HepG2 (cell line): ENCODE results near the gene IWS1. TPM values are rescaled to one million over a fixed set of nuclear protein-coding genes. Genes with fewer than 3 reads are reported as not detected.
A peak's percentile ranks its signal among the peaks of the same experiment; 100 is the strongest.

Experiments
- DNMT3B ChIP-seq: conservative IDR thresholded peaks from 2 replicates; pipeline ENCODE4 v1.6.1; 2016; ENCODE audit warnings: missing biosample characterization, control low read depth
- FOXC1 ChIP-seq: sonication (generic); formaldehyde crosslinking; IDR thresholded peaks from 2 replicates; pipeline ENCODE4 v1.8.0; 2022; ENCODE audit warnings: mild to moderate bottlenecking, missing genetic modification reagents, borderline replicate concordance
- HIVEP1 ChIP-seq: sonication (generic); formaldehyde crosslinking; IDR thresholded peaks from 2 replicates; pipeline ENCODE4 v1.4.0; 2020; ENCODE audit warnings: mild to moderate bottlenecking, missing genetic modification reagents
- XRCC5 ChIP-seq: fragments of 200-400 bp; formaldehyde crosslinking; optimal IDR thresholded peaks from 2 replicates; pipeline ENCODE3; 2017; ENCODE audit warnings: mild to moderate bottlenecking, low read length
- ZNF3 ChIP-seq: IDR thresholded peaks from 2 replicates; pipeline ENCODE4 v1.7.0; 2017; ENCODE audit warnings: inconsistent platforms
- polyA plus RNA-seq, 8 experiments: library from polyadenylated mRNA; depleted of rRNA in 3 of 8; stranded (reverse) in 7 of 8; unstranded in 1 of 8; fragments of >200 nt; fragmentation: Illumina TruSeq in 4 of 8; extraction: Trizol in 4 of 8; gene quantifications; 2 replicates each; pipeline versions ENCODE4 v1.2.1 to v1.2.3, GENCODE V29; 2011 to 2016; ENCODE audit warnings: low read depth in 4 of 8, missing spikeins in 1 of 8, mixed read lengths in 1 of 8; ENCODE audit not compliant: insufficient read depth in 1 of 8
- total RNA-seq, 5 experiments: library from RNA; depleted of rRNA; stranded (reverse); fragments of >200 nt; fragmentation: Illumina TruSeq; extraction: Trizol; gene quantifications; 2 replicates each; pipeline ENCODE4 v1.2.3, GENCODE V29; 2016; ENCODE audit warnings: low read depth in 1 of 5
- TF ChIP-seq, protein P1 (sequence below), 2 experiments: fragments of 450-650 bp in 1 of 2; sonication (generic) in 1 of 2; formaldehyde crosslinking in 1 of 2; IDR thresholded peaks; 2 replicates each; pipeline versions ENCODE4 v1.6.1 to v1.8.0; 2016 to 2022; ENCODE audit warnings: antibody characterized with exemption in 1 of 2, mild to moderate bottlenecking in 1 of 2, missing genetic modification reagents in 1 of 2
- TF ChIP-seq, protein P2 (sequence below): IDR thresholded peaks from 2 replicates; pipeline ENCODE4 v1.6.1; 2012; ENCODE audit warnings: inconsistent platforms
- TF ChIP-seq, protein P3 (sequence below): sonication (generic); formaldehyde crosslinking; IDR thresholded peaks from 2 replicates; pipeline ENCODE4 v1.5.0; 2020; ENCODE audit warnings: mild to moderate bottlenecking, missing genetic modification reagents
- TF ChIP-seq, protein P4 (sequence below): sonication (generic); formaldehyde crosslinking; IDR thresholded peaks from 2 replicates; pipeline ENCODE4 v1.5.0; 2020; ENCODE audit warnings: mild to moderate bottlenecking, missing genetic modification reagents, borderline replicate concordance

The IWS1 gene
- total and polyA plus RNA-seq, 2 of the 13 experiments (the other 11 are each of a cell fraction or from before 2014, with no cell fraction given): 28.9 to 62.3 TPM

DNA sequence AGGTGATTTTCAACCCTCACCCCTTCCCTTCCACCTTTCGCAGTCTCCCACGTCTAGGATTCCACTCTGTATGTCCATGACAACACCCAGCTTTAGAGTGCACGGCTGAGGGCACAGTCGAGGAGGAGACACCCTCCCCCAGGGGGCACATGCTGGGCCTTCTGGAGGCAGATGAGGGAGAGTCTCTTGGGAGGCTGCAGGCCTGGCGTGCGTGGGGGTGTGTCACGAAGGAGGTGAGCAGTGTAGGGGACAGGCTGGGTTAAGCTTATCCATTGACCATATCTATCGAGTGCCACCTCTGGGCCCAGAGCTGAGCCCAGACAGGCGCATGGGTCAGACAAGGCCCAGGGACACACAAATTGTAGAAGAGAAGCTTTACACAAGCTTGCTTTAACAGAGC is 89.2 kb downstream of the IWS1 start (continued):
- TF ChIP-seq, protein P1, sequence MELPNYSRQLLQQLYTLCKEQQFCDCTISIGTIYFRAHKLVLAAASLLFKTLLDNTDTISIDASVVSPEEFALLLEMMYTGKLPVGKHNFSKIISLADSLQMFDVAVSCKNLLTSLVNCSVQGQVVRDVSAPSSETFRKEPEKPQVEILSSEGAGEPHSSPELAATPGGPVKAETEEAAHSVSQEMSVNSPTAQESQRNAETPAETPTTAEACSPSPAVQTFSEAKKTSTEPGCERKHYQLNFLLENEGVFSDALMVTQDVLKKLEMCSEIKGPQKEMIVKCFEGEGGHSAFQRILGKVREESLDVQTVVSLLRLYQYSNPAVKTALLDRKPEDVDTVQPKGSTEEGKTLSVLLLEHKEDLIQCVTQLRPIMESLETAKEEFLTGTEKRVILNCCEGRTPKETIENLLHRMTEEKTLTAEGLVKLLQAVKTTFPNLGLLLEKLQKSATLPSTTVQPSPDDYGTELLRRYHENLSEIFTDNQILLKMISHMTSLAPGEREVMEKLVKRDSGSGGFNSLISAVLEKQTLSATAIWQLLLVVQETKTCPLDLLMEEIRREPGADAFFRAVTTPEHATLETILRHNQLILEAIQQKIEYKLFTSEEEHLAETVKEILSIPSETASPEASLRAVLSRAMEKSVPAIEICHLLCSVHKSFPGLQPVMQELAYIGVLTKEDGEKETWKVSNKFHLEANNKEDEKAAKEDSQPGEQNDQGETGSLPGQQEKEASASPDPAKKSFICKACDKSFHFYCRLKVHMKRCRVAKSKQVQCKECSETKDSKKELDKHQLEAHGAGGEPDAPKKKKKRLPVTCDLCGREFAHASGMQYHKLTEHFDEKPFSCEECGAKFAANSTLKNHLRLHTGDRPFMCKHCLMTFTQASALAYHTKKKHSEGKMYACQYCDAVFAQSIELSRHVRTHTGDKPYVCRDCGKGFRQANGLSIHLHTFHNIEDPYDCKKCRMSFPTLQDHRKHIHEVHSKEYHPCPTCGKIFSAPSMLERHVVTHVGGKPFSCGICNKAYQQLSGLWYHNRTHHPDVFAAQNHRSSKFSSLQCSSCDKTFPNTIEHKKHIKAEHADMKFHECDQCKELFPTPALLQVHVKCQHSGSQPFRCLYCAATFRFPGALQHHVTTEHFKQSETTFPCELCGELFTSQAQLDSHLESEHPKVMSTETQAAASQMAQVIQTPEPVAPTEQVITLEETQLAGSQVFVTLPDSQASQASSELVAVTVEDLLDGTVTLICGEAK (IDR thresholded peaks at IDR 0.05): no peak
- TF ChIP-seq, protein P1 (CRISPR knock-in tag; IDR thresholded peaks at IDR 0.05): 0 out of 2 replicates have a peak, but pooled peaks have one; percentile 25
- 0 out of 2 replicates have a peak, but pooled peaks have one; percentile 18 for TF ChIP-seq HIVEP1
- TF ChIP-seq ZNF3 (CRISPR knock-in tag): no peak
- no peak for TF ChIP-seq DNMT3B
- TF ChIP-seq XRCC5: no peak
- TF ChIP-seq, protein P2, sequence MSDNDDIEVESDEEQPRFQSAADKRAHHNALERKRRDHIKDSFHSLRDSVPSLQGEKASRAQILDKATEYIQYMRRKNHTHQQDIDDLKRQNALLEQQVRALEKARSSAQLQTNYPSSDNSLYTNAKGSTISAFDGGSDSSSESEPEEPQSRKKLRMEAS: peak; percentile 17; the same call in 1 of the 2 replicates
- TF ChIP-seq, protein P3, sequence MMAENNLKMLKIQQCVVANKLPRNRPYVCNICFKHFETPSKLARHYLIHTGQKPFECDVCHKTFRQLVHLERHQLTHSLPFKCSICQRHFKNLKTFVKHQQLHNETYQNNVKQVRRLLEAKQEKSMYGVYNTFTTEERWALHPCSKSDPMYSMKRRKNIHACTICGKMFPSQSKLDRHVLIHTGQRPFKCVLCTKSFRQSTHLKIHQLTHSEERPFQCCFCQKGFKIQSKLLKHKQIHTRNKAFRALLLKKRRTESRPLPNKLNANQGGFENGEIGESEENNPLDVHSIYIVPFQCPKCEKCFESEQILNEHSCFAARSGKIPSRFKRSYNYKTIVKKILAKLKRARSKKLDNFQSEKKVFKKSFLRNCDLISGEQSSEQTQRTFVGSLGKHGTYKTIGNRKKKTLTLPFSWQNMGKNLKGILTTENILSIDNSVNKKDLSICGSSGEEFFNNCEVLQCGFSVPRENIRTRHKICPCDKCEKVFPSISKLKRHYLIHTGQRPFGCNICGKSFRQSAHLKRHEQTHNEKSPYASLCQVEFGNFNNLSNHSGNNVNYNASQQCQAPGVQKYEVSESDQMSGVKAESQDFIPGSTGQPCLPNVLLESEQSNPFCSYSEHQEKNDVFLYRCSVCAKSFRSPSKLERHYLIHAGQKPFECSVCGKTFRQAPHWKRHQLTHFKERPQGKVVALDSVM (CRISPR knock-in tag): 0 out of 2 replicates have a peak, but pooled peaks have one; percentile 9
- TF ChIP-seq, protein P4, sequence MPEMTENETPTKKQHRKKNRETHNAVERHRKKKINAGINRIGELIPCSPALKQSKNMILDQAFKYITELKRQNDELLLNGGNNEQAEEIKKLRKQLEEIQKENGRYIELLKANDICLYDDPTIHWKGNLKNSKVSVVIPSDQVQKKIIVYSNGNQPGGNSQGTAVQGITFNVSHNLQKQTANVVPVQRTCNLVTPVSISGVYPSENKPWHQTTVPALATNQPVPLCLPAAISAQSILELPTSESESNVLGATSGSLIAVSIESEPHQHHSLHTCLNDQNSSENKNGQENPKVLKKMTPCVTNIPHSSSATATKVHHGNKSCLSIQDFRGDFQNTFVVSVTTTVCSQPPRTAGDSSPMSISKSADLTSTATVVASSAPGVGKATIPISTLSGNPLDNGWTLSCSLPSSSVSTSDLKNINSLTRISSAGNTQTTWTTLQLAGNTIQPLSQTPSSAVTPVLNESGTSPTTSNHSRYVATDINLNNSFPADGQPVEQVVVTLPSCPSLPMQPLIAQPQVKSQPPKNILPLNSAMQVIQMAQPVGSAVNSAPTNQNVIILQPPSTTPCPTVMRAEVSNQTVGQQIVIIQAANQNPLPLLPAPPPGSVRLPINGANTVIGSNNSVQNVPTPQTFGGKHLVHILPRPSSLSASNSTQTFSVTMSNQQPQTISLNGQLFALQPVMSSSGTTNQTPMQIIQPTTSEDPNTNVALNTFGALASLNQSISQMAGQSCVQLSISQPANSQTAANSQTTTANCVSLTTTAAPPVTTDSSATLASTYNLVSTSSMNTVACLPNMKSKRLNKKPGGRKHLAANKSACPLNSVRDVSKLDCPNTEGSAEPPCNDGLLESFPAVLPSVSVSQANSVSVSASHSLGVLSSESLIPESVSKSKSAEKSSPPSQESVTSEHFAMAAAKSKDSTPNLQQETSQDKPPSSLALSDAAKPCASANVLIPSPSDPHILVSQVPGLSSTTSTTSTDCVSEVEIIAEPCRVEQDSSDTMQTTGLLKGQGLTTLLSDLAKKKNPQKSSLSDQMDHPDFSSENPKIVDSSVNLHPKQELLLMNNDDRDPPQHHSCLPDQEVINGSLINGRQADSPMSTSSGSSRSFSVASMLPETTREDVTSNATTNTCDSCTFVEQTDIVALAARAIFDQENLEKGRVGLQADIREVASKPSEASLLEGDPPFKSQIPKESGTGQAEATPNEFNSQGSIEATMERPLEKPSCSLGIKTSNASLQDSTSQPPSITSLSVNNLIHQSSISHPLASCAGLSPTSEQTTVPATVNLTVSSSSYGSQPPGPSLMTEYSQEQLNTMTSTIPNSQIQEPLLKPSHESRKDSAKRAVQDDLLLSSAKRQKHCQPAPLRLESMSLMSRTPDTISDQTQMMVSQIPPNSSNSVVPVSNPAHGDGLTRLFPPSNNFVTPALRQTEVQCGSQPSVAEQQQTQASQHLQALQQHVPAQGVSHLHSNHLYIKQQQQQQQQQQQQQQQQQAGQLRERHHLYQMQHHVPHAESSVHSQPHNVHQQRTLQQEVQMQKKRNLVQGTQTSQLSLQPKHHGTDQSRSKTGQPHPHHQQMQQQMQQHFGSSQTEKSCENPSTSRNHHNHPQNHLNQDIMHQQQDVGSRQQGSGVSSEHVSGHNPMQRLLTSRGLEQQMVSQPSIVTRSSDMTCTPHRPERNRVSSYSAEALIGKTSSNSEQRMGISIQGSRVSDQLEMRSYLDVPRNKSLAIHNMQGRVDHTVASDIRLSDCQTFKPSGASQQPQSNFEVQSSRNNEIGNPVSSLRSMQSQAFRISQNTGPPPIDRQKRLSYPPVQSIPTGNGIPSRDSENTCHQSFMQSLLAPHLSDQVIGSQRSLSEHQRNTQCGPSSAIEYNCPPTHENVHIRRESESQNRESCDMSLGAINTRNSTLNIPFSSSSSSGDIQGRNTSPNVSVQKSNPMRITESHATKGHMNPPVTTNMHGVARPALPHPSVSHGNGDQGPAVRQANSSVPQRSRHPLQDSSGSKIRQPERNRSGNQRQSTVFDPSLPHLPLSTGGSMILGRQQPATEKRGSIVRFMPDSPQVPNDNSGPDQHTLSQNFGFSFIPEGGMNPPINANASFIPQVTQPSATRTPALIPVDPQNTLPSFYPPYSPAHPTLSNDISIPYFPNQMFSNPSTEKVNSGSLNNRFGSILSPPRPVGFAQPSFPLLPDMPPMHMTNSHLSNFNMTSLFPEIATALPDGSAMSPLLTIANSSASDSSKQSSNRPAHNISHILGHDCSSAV (CRISPR knock-in tag): 0 out of 2 replicates have a peak, but pooled peaks have one; percentile 14
- TF ChIP-seq FOXC1: no peak
